Endodermal cell (in vitro differentiated cells): ENCODE results near the gene ATR. TPM values are rescaled to one million over a fixed set of nuclear protein-coding genes. Genes with fewer than 3 reads are reported as not detected.

Experiments
- DNase-seq: peaks from one replicate; pipeline ENCODE4 v3.0.0-alpha.2; 2017
- H3K27ac ChIP-seq: 2 replicates; pipeline ENCODE4 v1.5.1; 2013; ENCODE audit warnings: mild to moderate bottlenecking, low read depth, low read length, moderate library complexity
- H3K27me3 ChIP-seq: 2 replicates; pipeline ENCODE4 v1.6.1; 2013; ENCODE audit warnings: mild to moderate bottlenecking, low read length, moderate library complexity; ENCODE audit not compliant: insufficient read depth, control insufficient read depth, poor library complexity, severe bottlenecking
- H3K36me3 ChIP-seq: 2 replicates; pipeline ENCODE4 v1.7.0; 2013; ENCODE audit warnings: mild to moderate bottlenecking, low read length, moderate library complexity; ENCODE audit not compliant: control insufficient read depth, insufficient read depth
- H3K4me1 ChIP-seq: one replicate; pipeline ENCODE4 v1.7.0; 2013; ENCODE audit warnings: low read length; ENCODE audit not compliant: control insufficient read depth, insufficient read depth
- H3K4me3 ChIP-seq: 2 replicates; pipeline ENCODE4 v1.5.1; 2013; ENCODE audit warnings: mild to moderate bottlenecking, low read length, moderate library complexity
- H3K9ac ChIP-seq: 2 replicates; pipeline ENCODE4 v1.6.1; 2013; ENCODE audit warnings: mild to moderate bottlenecking, low read length, moderate library complexity; ENCODE audit not compliant: poor library complexity, severe bottlenecking; ENCODE audit errors: extremely low read depth
- H3K9me3 ChIP-seq: 2 replicates; pipeline ENCODE4 v1.6.1; 2013; ENCODE audit warnings: mild to moderate bottlenecking, low read length, moderate library complexity; ENCODE audit not compliant: control insufficient read depth
- H3K27ac Mint-ChIP-seq: 2 replicates; pipeline ENCODE4 v1.8.0; 2020; ENCODE audit warnings: mixed read lengths
- H3K27me3 Mint-ChIP-seq: 2 replicates; pipeline ENCODE4 v1.8.0; 2021; ENCODE audit warnings: mild to moderate bottlenecking, mixed read lengths; ENCODE audit not compliant: insufficient read depth
- H3K36me3 Mint-ChIP-seq: 2 replicates; pipeline ENCODE4 v1.8.0; 2020; ENCODE audit warnings: low read depth, mixed read lengths
- H3K4me1 Mint-ChIP-seq: 2 replicates; pipeline ENCODE4 v1.8.0; 2020; ENCODE audit warnings: mixed read lengths
- H3K4me3 Mint-ChIP-seq: 2 replicates; pipeline ENCODE4 v1.8.0; 2020; ENCODE audit warnings: mild to moderate bottlenecking, moderate library complexity, mixed read lengths
- H3K9me3 Mint-ChIP-seq: 2 replicates; pipeline ENCODE4 v1.8.0; 2020; ENCODE audit warnings: mild to moderate bottlenecking, mixed read lengths
- WGBS, 2 experiments: methylation state at CpG; one replicate each; pipeline versions ENCODE4 v1.1.5 to v1.1.7; 2013; ENCODE audit warnings: missing lambda C conversion rate in 2 of 2, mixed read lengths in 1 of 2; ENCODE audit not compliant: insufficient coverage in 1 of 2, insufficient read length in 1 of 2; 5-methylcytosine and 5-hydroxymethylcytosine counted together
- total RNA-seq, 2 donors: library from RNA; stranded (reverse); fragmentation: NEBNext Ultra II Directional in 1 of 2; extraction: Animal tissue kit (Norgen Biotek cat#: 25700) in 1 of 2; gene quantifications; 2 replicates in 1 of 2; 3 replicates in 1 of 2; pipeline ENCODE4 v1.2.1, GENCODE V29; 2021
- TF ChIP-seq, protein P1 (sequence below): fragments of 200-600 bp; sonication (generic); conservative IDR thresholded peaks from 2 replicates; pipeline ENCODE4 v1.5.0; 2021; ENCODE audit warnings: antibody characterized with exemption, mild to moderate bottlenecking

The ATR gene
- total RNA-seq, 2 donors from 2014 or later: 18.4 to 32.9 TPM

DNA sequence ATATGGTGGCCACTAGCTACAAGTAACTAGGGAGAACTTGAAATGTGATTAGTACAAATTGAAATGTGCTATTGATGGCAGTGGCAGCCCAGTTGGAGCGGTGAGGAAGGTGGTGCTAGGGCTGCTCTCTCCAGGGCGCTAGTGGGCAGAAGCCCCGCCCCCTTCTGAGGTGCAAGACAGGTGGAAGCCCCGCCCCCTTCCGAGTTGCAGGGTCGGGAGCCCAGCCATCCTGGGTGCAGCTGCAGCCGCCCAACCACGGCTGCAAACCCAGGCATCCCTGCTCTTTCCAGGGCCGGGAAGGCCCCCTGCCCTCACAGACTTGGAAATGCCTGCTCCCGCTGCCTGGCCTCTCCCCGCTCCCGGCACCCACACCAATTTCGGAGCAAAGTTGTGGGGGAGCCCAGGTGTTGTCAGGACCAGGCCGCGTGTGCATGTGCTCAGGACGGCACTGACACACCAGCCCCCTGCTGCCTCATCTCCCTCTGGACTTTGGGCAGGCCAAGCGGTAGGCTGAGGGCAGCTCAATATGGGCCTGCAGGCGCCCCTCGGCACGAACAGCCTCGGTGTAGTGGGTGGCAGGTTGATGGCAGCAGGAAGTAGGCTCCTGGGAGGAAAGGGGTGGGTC lies 10.0 kb downstream of the ATR start:
- Mint-ChIP-seq H3K9me3 (no peaks in the 10 kb centered on the region), H3K4me3 (peak overlapping the region; percentile 35)

DNA sequence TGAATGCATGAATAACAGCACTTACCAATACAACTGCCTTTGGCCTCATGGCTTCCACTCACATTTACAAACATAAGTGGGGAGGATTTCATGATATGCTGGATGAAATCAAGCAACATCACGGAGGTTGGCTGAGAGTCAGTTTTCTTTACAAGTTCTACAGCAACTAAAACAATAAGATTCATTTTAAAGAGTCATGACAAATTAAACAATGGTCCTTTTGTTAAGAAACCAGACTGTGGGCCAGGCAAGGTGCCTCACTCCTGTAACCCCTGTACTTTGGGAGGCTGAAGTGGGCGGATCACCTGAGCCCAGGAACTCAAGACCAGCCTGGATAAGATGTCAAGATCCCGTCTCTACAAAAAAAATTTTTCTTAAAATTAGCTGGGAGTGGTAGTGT lies 12.4 kb downstream of the ATR start:
- Mint-ChIP-seq H3K4me3 (no peak overlapping the region), H3K27me3 (no peaks in the 10 kb centered on the region), H3K9me3 (no peaks in the 10 kb centered on the region), H3K27ac (no peak overlapping the region), H3K36me3 (peaks cover 22% of the 10 kb centered on the region), H3K4me1 (peaks cover 4% of the 10 kb centered on the region)
- Histone ChIP-seq H3K27me3 (no peaks in the 10 kb centered on the region), H3K36me3 (peaks cover 22% of the 10 kb centered on the region), H3K4me3 (no peak overlapping the region), H3K9ac (no peak overlapping the region), H3K9me3 (no peaks in the 10 kb centered on the region), H3K4me1 (no peaks in the 10 kb centered on the region), H3K27ac (no peak overlapping the region)
- no peak for DNase-seq
- WGBS, 2 experiments: 91 to 100% methylated on average over 1 to 3 of the region's 3 CpGs
- TF ChIP-seq, protein P1, sequence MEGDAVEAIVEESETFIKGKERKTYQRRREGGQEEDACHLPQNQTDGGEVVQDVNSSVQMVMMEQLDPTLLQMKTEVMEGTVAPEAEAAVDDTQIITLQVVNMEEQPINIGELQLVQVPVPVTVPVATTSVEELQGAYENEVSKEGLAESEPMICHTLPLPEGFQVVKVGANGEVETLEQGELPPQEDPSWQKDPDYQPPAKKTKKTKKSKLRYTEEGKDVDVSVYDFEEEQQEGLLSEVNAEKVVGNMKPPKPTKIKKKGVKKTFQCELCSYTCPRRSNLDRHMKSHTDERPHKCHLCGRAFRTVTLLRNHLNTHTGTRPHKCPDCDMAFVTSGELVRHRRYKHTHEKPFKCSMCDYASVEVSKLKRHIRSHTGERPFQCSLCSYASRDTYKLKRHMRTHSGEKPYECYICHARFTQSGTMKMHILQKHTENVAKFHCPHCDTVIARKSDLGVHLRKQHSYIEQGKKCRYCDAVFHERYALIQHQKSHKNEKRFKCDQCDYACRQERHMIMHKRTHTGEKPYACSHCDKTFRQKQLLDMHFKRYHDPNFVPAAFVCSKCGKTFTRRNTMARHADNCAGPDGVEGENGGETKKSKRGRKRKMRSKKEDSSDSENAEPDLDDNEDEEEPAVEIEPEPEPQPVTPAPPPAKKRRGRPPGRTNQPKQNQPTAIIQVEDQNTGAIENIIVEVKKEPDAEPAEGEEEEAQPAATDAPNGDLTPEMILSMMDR: no peak

More for the DNA sequence above, 10.0 kb downstream of the ATR start:
- TF ChIP-seq, protein P1: no peak
- H3K27me3 Mint-ChIP-seq: no peaks in the 10 kb centered on the region
- Histone ChIP-seq H3K36me3 (peaks cover 7% of the 10 kb centered on the region), H3K4me1 (no peaks in the 10 kb centered on the region), H3K4me3 (no peak overlapping the region), H3K9me3 (no peaks in the 10 kb centered on the region), H3K27ac (no peak overlapping the region), H3K27me3 (no peaks in the 10 kb centered on the region), H3K9ac (no peak overlapping the region)
- peaks cover 20% of the 10 kb centered on the region for H3K36me3 Mint-ChIP-seq
- peaks cover 3% of the 10 kb centered on the region for H3K4me1 Mint-ChIP-seq
- H3K27ac Mint-ChIP-seq: no peak overlapping the region
- WGBS, 2 experiments: 93 to 96% methylated on average over 7 to 21 of the region's 21 CpGs
- DNase-seq: peak; percentile 88

DNA sequence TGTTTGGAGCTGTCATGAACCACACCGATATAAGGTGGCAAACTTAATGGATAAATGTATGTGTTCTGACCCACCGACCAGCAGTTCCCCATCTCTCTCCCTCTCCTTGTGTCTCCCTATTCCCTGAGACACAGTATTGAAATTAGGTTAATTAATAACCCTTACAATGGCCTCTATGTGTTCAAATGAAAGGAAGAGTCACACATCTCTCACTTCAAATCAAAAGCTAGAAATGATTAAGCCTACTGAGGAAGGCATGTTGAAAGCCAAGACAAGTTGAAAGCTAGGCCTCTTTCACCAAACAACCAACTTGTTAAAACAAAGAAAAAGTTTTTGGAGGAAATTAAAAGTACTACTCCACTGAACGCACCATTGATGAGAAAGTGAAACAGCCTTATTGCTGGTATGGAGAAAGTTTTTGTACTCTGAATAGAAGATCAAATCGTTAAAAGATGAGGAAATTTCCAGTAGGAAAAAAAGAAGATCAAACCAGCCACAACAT lies 15.0 kb downstream of the ATR start:
- H3K4me3 ChIP-seq: no peak overlapping the region
- Mint-ChIP-seq H3K27me3 (no peaks in the 10 kb centered on the region), H3K36me3 (peaks cover 25% of the 10 kb centered on the region), H3K4me3 (no peak overlapping the region), H3K9me3 (no peaks in the 10 kb centered on the region), H3K27ac (no peak overlapping the region), H3K4me1 (peaks cover 4% of the 10 kb centered on the region)
- no peak for DNase-seq
- no peaks in the 10 kb centered on the region for H3K27me3 ChIP-seq
- no peak overlapping the region for H3K9ac ChIP-seq
- no peaks in the 10 kb centered on the region for H3K4me1 ChIP-seq
- H3K9me3 ChIP-seq: no peaks in the 10 kb centered on the region
- 98% methylated on average over 4 of the region's 4 CpGs; no CpG with 5 or more reads in 1 of the 2 experiments for WGBS, 2 experiments
- TF ChIP-seq, protein P1: no peak
- H3K27ac ChIP-seq: no peak overlapping the region
- H3K36me3 ChIP-seq: peaks cover 33% of the 10 kb centered on the region
